Fibroblast of upper back skin (primary cell): ENCODE data around the gene MYD88.
A peak's percentile ranks its signal among the peaks of the same experiment; 100 is the strongest.

Experiments
- DNase-seq: peaks from one replicate; pipeline ENCODE4 v3.0.0-alpha.2; 2013

MYD88 gene

GRCh38 chr3:38138349-38139190, at the start of gene MYD88:
MYD88 (plus strand) TSS chr3:38138661; CDS start chr3:38138701, 40 bp downstream.
- peak; percentile 47 for DNase-seq

- no peak for DNase-seq
Measured at GRCh38 chr3:38089163-38089562, 49.3 kb upstream of the MYD88 start.

GRCh38 chr3:38090453-38090852, 48.0 kb upstream of the MYD88 start:
- no peak for DNase-seq

- DNase-seq = no peak
Measured at GRCh38 chr3:38094999-38095398, 43.5 kb upstream of the MYD88 start.

- no peak for DNase-seq
Measured at GRCh38 chr3:38095669-38096483, 42.6 kb upstream of the MYD88 start.

GRCh38 chr3:38097446-38098375, 40.8 kb upstream of the MYD88 start:
- DNase-seq = no peak

- no peak for DNase-seq
Measured at GRCh38 chr3:38098376-38098723, 40.1 kb upstream of the MYD88 start.

GRCh38 chr3:38099518-38099917, 38.9 kb upstream of the MYD88 start:
- no peak for DNase-seq

- no peak for DNase-seq
Measured at GRCh38 chr3:38100498-38100897, 38.0 kb upstream of the MYD88 start.

- DNase-seq = no peak
Measured at GRCh38 chr3:38101811-38102443, 36.5 kb upstream of the MYD88 start.

GRCh38 chr3:38102444-38102814, 36.0 kb upstream of the MYD88 start:
- no peak for DNase-seq

- no peak for DNase-seq
Measured at GRCh38 chr3:38105525-38105924, 32.9 kb upstream of the MYD88 start.

GRCh38 chr3:38107911-38108648, 30.4 kb upstream of the MYD88 start:
- DNase-seq = no peak

GRCh38 chr3:38108649-38109579, 29.5 kb upstream of the MYD88 start:
- DNase-seq = no peak

GRCh38 chr3:38109580-38110313, 28.7 kb upstream of the MYD88 start:
- no peak for DNase-seq

GRCh38 chr3:38110314-38111050, 28.0 kb upstream of the MYD88 start:
- no peak for DNase-seq

- DNase-seq = no peak
Measured at GRCh38 chr3:38111201-38111600, 27.3 kb upstream of the MYD88 start.

GRCh38 chr3:38111696-38112377, 26.6 kb upstream of the MYD88 start:
- no peak for DNase-seq

- no peak for DNase-seq
Measured at GRCh38 chr3:38112378-38112761, 26.1 kb upstream of the MYD88 start.
